Stimulated activated CD8-positive, alpha-beta memory T cell treated with anti-CD3 and anti-CD28 coated beads, Interleukin-12 subunit alpha, Interleukin-12 subunit beta, amount 100 ng/mL, for 1 hour (primary cell): ENCODE data around the gene MYL10.

Experiments used
- DNase-seq: peaks from one replicate; pipeline ENCODE4 v3.0.0-alpha.2; 2020; ENCODE audit warnings: low read depth

Gene MYL10

DNA sequence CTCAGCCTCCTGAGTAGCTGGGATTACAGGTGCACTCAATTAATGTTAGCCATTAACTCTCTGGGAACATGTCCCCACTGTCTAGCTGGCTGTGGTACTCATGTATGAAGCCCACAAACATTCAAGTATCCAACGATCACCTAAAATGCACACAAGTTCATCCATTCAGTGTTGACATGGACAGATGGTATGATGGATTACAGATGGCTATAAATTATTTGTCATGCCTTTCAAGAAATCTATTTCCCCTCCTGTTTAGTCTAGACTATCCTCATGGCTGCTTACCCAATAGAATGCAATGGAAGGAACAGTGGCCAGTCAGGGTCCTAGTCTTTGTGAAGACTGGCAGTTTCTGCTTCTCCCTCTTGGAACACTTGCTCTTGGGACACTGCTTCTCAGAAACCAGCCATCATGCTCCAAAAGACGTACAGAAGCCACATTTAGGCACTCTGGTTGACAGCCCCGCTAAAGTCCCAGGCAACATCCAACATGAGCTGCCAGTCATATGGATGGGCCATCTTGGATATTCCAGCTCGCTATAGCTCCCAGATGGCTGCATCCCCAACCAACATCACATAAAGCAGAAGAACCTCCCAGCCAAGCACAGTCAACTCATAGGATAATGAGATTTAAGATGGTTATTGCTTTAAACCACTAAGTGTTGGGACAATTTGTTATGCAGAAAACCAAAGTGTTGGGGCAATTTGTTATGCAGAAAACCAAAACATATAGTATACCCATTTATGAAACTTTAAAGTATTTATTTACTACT lies 33.1 kb downstream of the MYL10 start:
- no peak for DNase-seq

DNA sequence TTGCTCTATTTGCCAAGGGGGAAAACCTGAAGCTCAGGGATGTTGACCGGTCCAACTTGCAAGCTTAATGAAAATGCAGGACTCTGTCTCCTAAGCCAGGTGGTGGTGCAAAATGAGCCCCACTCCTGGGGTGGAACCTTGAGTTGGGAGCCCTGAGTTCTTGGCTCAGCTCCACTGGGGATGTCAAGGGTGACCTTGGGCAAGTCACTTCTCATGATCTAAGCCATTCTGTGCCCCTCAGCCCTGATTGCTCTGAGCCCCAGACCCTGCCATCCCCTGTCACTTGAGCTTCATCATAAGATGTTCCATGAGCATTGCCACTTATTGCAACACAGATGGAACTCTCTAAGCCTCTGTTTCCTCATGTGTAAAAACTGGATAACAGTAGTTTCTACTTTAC lies 33.9 kb downstream of the MYL10 start:
- no peak for DNase-seq

DNA sequence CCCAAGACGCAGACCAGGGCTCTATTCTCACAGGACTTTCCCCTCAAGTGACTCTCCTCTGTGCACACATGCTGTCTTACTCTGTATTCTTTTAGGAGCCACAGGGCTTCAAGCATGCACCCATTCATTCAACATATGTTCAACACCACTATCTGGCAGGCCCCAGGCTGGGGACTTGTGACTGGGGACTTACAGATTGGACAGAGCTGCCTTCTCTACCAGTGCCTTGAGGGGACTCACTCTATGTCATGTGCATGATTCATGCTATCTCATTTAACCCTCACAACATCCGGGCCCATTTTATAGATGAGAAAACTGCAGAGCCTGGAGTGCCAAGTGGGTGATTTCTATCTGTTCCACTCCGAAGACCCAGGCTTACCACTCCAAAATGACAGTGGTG lies 34.3 kb downstream of the MYL10 start:
- no peak for DNase-seq

DNA sequence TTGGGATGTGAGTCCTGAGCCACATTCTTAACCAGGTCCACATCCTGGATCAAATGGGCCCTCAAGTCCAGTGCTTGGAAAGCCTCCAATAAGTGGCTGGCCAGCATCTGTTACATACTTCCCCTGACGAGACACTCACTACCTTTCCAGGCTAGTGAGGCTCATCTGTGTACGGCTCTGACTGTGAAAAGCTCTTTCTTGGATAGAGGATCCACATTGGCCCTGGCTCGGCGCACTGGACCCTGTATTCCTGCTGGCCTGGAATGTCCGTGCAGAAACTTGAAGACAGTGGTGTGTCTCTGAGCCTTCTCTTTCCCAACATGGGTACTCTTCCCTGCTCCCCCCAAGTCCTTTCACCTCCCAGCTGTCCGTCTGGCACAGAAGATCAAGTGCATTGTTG lies 35.5 kb downstream of the MYL10 start:
- no peak for DNase-seq

DNA sequence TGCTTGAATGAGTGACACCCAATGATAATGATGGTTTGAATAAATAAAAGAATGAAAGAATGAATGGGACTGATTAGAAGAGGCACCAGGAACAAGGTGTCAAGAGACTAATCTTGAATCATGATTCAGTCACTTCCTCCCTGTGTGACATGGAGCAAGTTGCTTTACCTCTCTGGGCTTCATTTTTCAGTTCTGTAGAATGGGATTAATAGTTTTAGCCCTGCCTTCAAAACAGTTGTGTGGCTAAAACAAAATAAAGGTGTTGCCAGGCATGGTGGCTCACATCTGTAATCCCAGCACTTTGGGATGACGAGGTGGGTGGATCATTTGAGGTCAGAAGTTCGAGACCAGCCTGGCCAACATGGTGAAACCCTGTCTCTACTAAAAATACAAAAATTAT lies 37.6 kb downstream of the MYL10 start:
- no peak for DNase-seq

DNA sequence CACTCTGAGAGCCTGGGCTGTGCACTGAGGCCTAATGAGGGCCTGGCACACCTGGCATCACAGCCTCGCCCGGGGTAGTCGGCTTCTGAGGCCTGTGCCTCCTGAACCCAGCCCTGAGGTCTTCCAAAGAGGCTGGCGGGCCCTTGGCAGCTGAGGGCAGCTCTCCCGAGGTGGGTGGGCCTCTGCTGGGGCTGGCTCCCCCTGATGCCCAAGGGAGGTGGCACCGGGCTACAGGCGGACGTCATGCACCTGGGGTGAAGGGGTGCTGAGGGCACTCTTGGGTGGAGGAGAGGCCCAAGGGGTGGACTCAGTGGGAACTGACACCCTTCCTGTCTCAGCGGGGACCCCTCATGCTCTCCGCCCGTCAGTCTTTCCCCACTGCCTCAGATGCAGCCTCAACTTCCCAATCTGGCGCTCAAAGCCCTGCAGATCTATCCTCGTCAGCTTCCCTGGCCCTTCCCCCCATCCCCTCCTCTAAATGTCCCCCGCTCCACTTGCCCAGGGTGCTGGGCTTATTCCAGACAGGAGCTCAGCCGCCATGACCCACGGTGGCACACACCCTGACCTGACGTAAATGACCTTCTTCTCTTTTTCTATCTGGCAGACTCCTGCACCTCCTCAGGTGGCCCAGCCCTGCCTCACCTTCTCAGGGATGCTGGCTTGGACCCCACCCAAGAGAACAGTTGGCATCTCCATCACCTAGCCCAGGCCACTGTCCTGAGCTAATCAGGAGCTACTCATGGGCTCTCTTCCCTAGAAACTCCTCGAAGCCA lies 38.2 kb downstream of the MYL10 start:
- no peak for DNase-seq

DNA sequence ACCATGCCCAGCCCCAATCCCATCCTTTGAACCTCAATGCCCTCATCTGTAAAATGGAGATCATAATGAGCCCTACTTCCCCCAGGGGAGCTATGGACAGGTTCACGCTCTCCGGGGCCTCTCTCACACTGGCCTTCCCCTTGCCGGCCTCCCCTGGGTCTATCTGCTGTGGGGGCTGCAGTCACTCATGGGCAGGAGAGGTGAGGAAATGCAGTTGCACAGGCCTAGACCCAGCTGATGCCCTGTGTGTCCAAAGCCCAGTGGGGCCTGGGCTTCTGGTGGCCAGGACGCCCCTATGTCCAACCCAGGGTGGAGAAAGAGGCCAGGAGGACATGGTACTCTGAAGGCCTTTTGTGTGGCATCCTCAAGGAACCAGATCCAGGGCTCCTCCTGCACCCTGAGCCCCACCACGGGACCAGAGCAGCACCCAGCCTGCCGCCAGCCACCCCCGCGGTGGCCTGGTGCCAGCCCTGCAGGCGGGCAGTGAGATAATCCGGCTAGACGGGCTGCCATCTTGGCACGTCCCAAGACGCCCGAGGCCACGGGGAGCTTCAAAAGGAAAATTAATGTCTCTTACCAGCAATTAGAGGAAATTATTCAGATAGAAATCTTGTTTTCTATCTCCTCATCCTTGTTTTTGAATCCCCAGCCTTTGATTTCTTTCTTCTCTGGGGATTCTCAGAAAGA lies 39.0 kb downstream of the MYL10 start:
- DNase-seq, result no peak

DNA sequence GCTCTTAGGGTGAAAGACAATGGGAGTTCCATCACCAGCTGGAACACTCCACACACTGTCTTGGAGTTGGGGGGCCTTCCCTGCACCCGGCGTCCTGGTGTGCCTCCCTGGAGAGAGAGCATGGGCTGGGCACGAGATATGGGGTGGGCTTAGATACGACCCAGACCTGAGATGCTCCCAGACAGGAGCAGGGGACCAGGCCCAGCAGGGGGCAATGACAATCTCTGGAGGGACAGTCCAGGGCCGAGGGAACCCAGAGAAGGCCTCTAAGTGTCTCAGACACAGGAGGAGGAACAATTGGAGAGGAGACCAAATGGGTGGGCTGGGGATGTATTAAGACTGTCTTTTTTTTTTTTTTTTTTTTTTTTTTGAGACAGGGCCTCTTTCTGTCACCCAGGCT lies 40.0 kb downstream of the MYL10 start:
- DNase-seq, result no peak

DNA sequence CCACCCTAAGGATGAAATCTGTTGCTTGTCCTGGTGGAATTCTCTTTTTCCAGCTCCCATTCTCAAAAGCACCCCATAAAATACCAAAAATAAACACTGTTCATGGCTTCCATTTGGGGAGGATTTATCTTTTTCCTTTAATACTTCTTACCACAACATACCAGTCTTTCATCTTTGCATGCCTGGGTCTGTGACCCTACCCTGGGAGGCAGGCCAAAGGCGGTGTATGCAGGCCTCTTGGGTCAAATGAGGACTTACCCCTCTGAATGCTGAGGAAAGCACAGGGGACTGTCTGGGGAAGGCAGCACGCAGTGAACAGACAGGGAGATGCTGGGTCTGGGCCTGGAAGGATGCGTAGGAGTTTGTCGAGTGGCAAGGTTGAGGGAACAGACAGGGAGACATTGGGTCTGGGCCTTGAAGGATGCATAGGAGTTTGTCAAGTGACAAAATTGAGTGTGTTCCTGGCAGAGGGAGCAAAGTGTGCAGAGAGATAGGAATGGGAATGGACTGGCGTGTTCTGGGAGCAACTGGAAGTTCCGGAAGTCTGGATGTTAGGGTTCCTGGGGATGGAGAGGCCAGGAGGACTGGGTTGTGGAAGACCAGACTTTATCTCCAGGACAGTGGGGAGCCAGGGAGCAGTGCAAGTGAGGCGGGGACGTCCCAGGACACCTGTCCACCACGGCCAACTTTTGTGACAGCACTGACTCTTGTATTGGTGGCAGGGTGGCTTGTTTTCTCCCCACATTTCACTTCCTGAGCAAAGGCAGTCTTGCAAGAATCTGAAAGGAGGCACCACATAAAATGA lies 40.8 kb downstream of the MYL10 start:
- DNase-seq, result no peak

DNA sequence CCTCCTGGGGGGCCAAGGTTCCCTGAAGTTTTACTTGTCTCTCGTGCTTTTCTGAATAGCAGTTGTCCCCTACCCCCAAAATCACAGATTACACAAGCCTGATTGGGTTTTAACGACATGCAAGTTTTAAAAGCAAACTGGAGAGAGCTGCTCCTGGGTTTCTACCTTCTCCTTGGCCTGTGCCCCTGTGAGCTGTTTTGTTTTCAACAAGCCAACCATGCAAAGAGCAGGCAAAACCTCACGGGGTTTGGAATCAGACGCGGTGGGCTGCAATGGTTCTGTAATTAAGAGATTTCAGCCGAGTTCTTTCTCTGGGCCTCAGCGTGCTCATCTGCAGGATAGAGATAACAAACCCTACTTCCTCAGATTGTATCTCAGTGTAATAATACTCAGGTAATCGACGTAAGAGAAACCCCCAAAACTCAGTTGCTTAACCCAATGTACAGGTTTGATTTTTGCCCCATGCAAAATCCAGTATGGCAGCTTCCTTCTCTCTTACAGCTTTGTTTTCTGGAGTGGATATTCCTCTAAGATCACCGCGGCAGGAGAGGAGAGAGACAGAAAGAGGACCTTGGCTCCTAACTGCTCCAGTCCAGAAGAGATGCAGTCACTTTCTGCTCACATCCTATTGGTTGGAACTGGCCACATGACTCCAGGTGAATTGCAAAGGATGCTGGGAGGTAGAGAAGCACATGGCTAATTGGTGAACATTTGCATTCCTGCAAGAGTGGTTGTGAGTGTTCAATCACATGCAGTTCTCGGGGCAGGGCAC lies 42.0 kb downstream of the MYL10 start:
- DNase-seq, result no peak

DNA sequence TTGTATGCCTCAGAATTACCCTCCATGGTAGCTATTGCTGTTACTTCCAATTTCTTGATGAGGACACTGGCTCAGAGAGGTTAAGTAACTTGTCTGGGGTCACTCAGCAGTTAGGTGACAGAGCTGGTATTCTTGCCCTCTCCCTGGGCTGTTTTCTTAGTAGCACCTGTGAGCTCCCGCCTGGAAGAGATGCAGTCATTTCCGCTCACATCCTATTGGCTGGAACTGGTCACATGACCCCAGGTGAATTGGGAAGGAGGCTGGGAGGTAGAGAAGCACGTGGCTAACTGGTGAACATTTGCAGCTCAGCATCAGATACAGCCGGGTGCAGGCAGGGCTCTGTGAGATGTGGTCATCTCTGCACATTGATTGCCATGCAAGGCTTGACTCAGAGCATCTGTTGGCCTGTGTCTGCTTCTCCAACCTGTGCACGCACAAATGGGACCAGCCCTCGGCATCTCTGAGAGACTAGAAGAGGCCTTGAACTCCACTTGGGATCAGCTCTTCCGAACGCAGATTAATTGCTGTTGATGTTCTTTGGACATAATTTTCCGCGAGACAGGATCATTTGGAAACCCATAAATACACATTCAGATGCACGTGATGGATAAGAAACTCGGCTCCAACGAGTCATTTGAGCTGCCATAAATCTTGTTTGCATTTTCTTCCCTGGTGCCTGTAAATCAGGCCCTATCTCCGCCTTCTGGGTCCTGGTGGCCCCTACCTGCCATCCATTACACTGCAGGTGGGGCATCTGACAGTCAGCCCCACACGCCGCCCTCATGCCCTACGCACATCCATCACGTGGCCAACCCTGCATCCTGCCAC lies 42.8 kb downstream of the MYL10 start:
- DNase-seq, result no peak

DNA sequence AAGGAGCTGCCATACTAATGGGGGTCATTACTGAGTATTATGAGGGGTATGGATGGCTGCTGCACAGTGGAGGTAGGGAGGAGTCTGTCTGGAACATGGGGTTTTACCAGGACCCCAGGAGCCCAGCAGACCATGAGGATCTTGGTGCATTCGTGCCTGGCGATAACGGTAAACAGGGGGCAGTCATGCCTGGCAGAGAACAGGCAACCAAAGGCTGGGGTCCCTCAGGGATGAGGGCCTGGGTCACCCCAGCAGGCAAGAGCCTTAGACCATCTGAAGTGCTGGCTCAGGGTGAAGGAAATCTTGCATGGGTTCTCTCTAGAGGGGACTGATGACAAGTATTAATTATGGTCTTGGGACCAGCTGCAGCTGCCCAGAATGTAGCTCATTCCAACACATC lies 46.1 kb downstream of the MYL10 start:
- DNase-seq, result no peak

DNA sequence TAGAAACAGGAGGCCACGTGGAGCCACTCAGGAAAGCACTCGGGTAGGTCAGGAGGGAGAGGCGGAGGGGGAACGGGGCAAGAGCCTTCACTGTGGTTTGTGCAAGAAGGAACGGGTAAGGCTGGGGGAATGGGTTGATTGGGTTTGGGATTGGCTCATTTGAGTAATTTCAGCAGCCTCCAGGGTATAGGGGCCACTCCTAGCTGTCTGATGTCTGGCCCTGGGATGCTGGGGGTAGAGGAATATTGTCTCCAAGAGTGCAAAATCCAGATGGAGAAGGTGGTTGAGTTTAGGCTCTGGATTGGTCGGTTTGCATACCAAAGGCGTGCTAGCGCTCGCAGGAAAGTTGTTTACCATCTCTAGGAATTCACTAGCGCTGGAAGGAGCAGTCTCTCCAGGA lies 47.2 kb downstream of the MYL10 start:
- no peak for DNase-seq

DNA sequence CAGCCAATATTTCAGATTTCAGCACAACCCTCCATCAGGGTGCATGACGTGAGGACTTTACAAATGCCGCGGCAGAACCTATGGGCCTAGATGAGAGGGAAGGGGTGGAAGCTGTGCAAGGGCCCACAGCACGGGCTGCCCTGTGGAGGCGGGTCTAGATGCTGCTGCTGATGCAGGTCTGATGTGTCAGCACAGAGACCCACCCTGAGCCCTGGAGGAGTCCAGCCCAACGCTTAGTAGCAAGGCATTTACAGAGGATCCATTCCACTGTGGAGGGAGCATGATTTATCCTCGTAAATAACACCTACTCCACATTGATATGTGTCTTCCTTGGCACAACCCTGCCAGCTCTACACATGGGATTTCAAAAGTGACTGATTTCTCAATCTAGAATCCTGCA lies 48.5 kb downstream of the MYL10 start:
- DNase-seq, result no peak

DNA sequence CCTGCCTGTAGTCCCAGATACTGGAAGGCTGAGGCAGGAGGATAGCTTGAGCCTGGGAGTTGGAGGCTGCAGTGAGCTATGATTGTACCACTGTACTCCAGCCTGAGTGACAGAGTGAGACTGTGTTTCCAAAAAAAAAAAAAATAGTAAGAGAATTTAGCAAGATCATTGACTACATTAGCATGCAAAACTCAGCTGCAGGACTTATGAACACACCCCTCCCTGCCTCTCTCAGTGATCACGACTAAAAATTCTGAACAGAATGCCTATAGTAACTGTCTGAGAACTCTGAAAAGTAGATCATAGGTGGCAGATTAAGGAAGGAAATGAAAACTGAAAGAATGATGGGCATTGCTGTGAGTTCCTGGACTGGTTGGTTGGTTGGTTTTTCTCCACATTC lies 50.5 kb downstream of the MYL10 start:
- DNase-seq, result no peak

DNA sequence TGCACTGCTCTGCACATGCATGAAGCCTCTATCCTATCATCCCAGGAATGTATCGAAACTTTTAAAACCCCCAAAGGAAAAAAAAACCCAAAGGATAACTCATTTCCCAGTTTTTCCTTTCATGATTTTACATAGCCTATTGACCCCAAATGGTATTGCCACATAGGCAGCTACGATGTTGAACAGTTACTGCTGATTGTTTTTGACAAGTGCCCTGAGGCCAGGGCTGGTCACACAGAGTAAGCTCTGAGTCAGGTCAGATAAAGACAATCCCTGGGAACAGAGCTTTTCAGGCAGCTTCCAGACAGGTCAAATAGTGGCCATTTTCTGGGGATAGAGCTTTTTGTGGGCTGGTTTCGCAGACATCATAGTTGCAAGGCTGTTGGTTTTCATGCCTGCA lies 52.1 kb downstream of the MYL10 start:
- DNase-seq, result no peak

DNA sequence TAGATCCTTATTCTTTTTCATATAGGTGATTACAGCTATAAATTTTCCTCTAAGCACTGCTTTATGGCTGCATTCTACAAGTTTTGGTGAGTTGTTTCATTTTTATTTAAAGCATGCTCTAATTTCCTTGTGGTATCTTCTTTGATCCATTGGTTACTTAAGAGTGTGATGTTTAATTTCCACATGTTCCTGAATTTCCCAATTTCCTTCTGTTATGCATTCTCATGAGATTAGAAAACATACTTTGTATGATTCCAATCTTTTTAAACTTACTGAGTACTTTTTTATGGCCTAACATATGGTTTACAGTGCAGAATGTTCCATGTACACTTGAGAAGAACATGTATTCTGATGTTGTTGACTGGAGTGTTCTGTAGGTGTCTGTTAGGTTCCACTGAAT lies 53.4 kb downstream of the MYL10 start:
- DNase-seq, result no peak

DNA sequence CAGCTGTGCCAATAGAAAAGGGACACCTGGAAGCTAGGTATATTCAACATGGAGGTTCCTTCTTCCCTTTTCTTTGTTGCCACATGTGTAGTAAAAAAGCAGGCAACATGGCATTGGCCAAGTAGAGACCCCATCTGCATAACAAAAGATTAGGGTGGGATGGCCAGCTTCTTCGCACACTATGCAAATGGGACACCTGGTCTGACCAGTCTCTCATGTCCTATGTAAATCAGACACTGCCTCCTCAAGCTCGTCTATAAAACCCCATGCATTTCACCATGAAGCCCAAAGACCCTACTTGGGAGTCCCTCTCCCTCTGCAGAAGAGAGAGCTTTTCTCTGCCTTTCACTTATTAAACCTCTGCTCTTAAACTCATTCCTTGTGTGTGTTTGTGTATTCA lies 53.9 kb downstream of the MYL10 start:
- DNase-seq, result no peak

DNA sequence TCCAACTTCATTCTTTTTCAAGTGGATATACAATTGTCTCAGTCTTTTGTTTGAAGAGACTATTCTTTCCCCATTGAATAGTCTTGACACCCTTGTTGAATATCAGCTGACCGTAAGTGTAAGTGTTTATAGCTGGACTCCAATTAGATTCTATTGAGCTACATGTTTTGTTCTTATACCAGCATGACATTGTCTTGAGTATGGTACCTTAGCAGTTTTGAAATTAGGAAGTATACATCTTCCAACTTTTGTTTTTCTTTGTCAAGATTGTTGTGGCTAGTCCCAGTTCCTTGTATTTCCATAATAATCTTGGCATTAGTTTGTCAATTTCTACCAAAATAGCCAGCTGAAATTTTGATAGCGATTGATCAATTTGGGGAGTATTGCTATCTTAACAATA lies 56.9 kb downstream of the MYL10 start:
- DNase-seq, result no peak

DNA sequence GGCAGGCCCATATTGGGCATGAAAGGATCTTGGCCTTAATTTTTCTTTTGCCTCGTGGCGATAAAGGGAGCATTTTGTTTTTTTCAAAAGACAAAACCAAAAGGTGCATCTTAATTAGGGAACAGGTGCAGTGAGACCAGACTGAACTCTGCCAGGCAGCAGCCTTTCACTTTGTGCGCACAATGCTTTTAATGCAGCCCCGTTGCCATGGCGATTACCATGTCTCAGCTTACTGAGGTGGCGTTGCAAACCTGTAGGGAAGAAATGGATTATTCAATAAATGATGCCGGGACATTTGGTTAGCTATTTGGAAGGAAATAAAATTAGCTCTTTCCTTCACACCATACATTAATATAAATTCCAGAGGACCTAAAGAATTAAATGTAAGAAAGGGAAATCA lies 61.9 kb downstream of the MYL10 start:
- no peak for DNase-seq
